CD4-positive, alpha-beta T cell treated with Interleukin-4 for 1 hour (primary cell): ENCODE results near the gene RAD51D.
"Not testable (repeated sequence)": the region's sequence is repeated elsewhere in the genome, so short reads cannot be mapped to it uniquely, and the experiment has no call there.

Source experiments
- DNase-seq, 2 donors: peaks; one replicate each; pipeline ENCODE4 v3.0.0-alpha.2; 2020 to 2022

RAD51D gene

DNA sequence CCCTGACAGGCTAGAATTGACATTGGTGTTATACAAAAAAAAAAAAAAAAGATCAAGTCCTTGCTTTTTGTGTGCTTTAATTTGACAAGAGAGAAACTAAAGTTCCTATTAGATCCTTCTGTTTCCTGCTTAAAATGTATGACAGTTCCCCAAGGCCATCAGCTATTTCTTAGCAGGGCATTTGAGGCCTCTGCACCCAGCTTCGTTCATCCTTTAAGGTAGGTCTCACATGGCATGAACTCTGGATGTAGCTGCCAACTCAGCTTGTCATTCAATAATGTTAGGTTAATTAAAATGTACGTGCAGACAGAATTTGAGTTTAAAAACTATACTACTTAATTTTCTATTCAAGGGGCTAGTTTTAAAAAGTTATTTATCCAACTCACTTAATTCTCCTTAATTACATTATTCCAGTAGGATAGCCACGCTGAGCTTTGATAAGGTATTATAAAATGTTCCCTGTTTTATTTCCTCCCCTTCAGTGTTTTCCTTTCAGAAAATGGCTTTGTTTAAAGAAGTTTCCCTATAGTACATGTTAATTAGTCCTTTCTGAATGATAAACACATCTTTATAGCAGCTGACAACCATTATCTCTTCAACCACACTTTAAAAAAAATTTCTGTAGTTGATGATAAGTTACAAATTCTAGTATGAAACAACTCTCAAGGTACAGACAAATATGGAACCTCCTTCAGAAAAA, 55.0 kb downstream of the RAD51D start:
- DNase-seq: no peak

GRCh38 chr17:35063514-35064223, 56.0 kb downstream of the RAD51D start, which contains the start of gene RFFL:
Gene RFFL, minus strand, starts transcription at chr17:35063707. Its CDS starts 37,154 bp downstream, at chr17:35026553.
- DNase-seq: peak; percentile 91

DNA sequence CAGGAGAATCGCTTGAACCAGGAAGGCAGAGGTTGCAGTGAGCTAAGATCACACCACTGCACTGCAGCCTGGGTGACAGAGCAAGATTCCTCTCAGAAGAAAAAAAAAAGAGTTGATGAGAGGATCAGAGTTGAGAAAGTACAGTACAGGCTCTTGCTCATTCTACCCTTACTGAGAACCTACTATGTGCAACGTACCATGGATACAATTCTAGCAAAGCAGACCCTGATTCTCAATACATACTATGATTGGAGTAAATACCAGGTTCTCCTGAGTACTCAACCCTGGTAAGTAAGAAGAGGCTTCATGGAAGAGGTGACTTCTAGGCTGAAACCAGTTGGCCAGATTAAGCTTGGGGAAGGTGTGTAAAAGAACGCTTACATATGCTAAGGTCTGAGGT, 57.4 kb downstream of the RAD51D start:
- no peak for DNase-seq

- no peak for DNase-seq
Measured at GRCh38 chr17:35057332-35057915, 62.2 kb downstream of the RAD51D start.

DNA sequence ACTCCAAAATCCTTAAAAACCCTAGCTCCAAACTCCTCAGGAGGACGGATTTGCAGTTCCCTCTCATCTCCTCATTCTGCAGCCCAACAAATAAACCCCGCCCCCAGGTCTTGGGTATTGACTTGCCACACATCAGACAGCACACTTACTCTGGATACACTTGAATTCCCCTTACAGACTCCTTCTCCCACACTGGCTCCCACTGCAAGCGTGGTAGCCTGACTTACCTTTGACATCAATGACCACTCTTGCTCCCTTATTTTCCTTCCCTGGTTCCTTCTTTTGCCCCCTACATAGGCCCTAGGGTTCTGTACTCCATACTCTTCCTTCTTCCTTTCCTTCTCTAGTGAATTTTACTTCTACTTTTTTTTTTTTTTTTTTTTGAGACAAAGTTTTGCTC, 63.6 kb downstream of the RAD51D start:
- no peak for DNase-seq

DNA sequence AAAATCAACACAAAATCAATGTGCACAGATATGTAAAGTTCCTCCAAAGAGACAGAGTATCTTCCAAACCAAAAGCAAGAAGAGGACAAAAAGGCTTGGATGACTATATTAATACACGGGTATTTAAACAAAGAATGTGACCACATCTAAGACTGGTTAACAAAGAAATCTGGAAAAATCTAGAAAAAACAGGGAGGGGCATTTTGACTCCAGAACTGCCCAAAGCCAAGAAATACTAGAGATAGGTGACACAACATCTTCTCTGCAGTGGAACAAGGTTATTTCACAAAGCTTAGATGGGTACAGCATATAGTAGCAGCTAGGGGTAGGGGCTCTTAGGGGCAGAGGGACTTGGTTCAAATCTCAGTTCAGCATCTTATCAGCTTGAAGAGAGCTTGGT, 66.5 kb downstream of the RAD51D start:
- no peak for DNase-seq

DNA sequence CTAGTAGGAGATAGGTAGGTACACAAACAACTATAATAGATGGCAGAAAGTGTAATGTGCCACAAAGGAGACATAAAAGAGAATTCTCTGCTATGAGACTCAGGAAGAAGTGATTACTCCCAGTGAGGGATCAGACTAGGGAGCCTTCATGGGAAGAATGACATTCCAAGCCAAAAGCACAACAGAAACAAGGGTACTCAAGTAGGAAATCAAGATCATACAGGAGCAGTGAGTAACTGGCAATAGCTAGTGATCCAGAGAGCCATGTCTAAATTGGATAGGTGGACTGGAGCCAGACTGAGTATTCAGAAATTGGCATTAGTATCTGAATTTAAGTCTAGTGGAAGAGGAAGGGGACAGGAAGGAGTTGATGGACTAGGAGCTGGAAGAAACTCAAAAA, 66.9 kb downstream of the RAD51D start:
- DNase-seq: no peak

DNA sequence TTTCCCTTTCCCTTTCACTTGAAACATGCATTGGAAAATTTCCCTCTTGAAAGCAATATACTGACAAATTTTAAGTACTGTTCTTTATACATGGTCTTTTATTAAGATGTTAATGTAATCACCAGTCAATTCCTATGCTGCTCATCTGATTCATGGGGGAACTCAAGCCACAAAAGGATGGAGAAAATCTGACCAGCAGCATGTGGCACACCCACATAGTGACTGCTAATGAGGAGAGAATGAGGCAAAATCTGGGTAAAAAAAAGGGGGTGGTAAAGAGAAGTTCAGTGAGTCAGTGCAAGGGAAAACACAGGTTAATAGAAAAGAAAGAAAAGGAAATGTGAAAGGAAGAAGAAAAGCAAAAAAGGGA, 67.4 kb downstream of the RAD51D start:
- no peak for DNase-seq

GRCh38 chr17:35051579-35052240, 68.0 kb downstream of the RAD51D start:
- DNase-seq: peak in 1 of 2 donors; percentile 38

GRCh38 chr17:35051183-35051578, 68.5 kb downstream of the RAD51D start:
- DNase-seq: peak; percentile 71 to 84

GRCh38 chr17:35050170-35050569, 69.5 kb downstream of the RAD51D start:
- no peak for DNase-seq

DNA sequence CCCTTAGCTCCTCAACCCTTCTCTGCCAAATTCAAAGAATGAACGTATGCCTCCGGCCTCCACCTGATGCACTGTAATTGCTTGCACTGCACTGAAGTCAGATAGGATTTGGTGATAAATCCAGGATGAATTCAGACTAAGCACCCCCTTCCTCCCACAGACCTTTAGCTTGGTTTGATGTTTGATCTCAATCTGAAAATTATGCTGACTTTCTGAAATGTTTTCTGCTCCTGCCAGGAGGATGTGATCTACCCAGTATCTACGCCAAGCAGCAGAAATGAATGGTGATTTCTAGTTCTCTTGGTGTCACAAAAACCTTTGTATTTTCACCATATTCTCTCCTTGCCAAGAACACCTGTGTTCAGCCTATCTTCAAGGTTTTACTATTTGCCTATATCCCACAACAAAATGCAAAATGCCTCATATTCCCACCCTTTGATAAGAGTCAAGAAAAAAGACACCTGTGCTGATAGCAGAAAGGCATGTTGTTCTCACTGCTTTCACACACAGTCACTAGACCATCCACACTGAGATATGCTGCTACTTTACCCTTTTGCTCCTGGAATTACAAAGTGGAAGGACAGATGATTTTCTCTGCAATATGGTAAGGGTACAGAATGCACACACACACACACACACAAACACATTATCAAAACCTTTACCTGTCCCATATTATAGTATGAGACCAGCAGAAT, 70.8 kb downstream of the RAD51D start:
- DNase-seq: no peak

DNA sequence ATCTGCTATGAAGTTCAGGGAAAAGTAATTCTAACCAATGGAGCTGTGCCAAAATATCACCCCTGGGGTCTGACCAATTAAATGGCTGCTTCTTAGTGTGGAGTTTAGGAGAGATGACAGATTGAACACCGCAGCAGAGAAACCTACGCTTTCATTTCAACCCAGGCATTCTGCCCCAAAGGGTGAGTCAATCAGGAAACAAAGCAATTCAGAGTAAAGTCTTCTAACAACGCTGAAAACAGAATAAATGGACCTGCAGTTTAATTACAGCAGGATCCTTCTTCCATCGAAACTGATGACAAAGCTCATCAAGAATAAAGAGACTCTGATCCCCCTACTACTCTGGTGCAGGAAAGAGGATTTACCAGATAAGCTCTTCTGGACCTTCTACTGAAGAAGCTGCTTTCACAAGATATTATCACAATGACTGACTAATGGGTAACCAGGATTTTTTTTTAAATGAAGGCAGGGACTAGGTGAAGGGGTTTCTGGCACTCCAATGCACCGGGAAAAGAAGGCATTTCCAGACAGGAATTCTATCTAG, 72.8 kb downstream of the RAD51D start:
- peak; percentile 70 to 82 for DNase-seq

GRCh38 chr17:35046245-35046644, 73.4 kb downstream of the RAD51D start:
- DNase-seq: no peak

GRCh38 chr17:35045458-35045979, 74.1 kb downstream of the RAD51D start:
- not testable (repeated sequence) for DNase-seq

DNA sequence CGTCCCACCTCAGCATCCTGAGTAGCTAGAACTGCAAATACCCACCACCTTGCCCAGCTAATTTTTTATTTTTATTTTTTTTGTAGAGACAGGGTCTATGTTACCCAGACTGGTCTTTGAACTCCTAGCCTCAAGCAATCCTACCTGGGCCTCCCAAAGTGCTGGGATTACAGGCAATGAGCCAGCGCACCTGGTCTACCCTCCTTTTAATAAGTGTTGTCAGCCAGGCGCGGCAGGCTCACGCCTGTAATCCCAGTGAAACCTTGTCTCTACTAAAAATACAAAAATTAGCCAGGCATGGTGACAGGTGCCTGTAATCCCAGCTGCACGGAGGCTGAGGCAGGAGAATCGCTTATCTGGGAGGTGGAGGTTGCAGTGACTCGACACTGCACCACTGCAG, 75.5 kb downstream of the RAD51D start:
- DNase-seq: no peak
